ENCODE results near the gene SEMA5B.

SEMA5B gene

DNA sequence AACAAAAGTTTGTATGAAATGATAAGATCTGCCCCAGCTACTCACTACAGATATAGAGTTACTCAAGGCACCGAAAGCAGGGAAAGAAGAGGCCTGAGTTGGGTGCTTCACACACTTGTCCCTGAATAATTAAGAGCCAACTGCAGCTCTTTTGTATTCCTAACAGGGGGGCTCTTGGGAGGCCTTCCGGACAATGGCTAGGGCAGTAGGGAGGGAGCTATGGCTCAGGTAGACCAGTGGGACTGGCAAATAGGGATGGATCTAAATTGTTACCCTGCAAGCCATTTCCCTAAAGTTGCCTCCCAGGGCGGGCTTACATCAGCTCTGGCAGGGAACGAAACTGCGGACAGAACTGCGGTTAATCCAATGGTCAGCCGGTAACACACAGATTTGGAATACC, 6.2 kb downstream of the SEMA5B start:
- DNase-seq = no peak

GRCh38 chr3:123020709-123021108, 6.9 kb downstream of the SEMA5B start:
- no peak for DNase-seq

GRCh38 chr3:123019591-123019990, 8.0 kb downstream of the SEMA5B start:
- no peak for DNase-seq

DNA sequence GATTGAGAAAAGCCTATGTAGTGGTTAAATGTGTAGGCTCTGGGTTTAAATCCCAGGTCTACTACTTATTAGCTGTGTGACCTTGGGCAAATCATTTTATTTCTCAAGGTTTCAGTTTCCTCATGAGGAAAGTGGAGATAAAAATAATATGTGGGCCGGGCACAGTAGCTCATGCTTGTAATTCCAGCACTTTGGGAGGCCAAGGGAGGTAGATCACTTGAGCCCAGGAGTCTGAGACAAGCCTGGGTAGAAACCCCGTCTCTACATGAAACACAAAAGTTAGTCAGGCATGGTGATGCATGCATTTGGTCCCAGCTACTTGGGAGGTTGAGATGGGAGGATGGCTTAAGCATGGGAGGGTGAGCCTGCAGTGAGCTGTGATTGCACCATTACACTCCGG, 8.4 kb downstream of the SEMA5B start:
- no peak for DNase-seq

GRCh38 chr3:123018683-123019082, 8.9 kb downstream of the SEMA5B start:
- no peak for DNase-seq

GRCh38 chr3:123015596-123015995, 12.0 kb downstream of the SEMA5B start:
- no peak for DNase-seq

DNA sequence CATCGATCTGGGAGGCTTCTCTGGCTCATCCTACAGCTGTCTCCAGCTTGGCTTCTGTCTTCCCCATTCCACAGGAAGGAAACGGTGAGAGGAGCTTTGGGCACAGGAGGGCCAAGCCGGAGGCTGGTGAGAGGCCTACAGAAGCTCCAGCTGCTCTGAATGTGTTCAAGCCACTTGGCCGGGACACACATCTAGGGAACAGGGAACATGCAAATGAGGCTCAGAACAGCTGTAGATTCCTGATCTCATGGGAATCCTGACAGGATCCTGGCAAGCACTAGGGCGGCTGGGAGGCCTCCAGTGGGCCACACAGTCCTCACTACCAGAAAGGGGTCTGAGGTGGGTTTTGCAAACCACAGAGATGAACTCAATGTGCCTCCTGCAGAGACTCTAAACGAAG, 13.7 kb downstream of the SEMA5B start:
- DNase-seq = no peak

DNA sequence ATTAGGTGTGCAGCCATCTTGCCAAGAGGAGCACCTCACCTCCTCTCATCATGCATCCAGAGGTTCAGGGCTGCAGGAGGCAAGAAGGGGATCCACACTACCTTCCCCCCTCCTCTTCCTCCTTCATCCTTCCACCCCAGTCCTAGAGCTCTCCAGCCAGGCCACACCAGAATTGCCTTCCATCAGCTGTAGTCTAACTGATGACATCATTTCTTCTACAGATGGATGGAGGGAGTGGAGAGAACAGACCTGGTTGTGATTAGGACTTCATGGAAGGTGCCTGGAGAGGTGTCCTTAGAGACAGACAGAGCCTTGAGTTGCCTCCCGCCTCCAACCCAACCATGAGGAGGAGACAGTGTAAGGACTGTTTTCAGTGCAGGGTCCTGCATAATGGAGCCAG, 14.9 kb downstream of the SEMA5B start:
- DNase-seq = no peak

GRCh38 chr3:123011447-123011846, 16.1 kb downstream of the SEMA5B start:
- DNase-seq = no peak

- DNase-seq = no peak
Observed at GRCh38 chr3:123008840-123009239, 18.7 kb downstream of the SEMA5B start.

DNA sequence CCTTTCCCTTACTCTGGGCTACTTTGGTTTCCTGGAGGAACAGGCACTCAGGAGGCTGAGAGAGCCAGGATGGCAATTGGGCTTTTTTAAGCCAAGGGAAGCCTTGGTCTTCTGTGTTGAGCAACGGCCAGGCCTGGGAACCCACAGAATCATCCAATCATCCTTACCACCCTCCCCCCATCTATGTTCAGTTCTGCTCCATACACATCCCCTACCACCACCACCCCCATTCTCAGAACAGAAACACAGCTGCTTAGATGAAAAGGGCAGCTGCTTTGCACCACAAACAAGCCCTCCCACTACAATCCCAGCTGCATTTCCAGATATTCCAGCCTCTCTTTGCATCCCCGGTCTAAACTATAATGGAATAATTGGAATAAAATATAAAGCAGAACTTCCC, 21.0 kb downstream of the SEMA5B start:
- no peak for DNase-seq

DNA sequence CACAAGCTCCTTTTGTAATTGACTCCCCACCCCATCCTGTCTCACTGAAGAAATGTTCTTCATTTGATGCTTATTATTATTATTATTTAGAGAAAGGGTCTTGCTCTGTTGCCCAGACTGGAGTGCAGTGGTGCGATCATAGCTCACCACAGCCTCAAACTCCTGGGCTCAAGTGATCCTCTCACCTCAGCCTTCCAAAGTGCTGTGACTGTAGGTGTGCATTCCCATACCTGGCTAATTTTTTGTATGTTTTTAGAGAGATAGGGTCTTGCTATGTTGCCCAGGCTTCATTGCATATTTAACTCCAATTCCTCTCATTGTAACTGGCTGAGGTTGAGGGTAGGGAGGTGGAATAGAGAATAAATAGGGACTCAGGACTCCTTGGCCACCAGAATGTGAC, 22.3 kb downstream of the SEMA5B start:
- no peak for DNase-seq

- no peak for DNase-seq
Observed at GRCh38 chr3:123004201-123004918, 23.2 kb downstream of the SEMA5B start.

- no peak for DNase-seq
Observed at GRCh38 chr3:123002749-123003497, 24.6 kb downstream of the SEMA5B start.

GRCh38 chr3:123002100-123002748, 25.3 kb downstream of the SEMA5B start:
- DNase-seq = no peak

DNA sequence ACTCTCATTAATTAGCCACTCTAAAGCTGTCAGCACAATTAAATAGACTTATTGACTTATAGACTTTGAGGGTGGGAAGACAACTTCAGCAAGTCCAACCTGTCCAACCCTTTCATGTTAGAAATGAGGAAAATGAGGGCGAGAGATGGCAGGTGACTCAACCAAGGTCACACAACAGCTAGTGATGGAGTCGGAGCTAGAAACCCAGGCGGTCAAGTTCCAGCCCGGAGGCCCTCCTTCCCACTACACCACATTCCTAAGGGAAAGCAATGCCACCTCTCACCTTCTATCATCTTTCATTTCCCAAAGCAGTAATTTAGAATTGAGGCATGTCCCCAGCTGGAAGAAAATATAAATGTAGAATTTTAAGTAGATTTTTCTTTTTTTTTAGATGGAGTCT, 28.7 kb downstream of the SEMA5B start:
- no peak for DNase-seq

DNA sequence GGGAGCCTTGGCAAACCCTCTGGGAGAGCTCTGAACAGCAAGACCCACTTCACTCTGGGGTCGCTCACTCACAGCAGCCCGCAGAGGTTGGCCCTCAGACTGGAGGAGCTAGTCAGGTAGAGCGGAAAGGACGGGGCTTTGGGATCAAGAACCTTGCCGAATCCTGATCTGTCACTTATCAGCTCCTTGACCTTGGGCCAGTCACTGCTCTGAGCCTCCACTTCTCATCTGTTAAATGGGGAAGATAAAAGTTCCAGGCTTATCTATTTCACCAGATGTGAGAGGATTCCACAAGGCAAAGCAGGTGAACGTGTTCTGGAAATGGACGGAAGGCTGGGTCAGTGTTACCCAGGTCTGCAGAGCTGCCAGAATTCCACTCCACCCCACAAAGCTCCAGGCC, 29.4 kb downstream of the SEMA5B start:
- no peak for DNase-seq

GRCh38 chr3:122996038-122996580, 31.5 kb downstream of the SEMA5B start:
- no peak for DNase-seq

- no peak for DNase-seq
Observed at GRCh38 chr3:122994954-122995353, 32.6 kb downstream of the SEMA5B start.

DNA sequence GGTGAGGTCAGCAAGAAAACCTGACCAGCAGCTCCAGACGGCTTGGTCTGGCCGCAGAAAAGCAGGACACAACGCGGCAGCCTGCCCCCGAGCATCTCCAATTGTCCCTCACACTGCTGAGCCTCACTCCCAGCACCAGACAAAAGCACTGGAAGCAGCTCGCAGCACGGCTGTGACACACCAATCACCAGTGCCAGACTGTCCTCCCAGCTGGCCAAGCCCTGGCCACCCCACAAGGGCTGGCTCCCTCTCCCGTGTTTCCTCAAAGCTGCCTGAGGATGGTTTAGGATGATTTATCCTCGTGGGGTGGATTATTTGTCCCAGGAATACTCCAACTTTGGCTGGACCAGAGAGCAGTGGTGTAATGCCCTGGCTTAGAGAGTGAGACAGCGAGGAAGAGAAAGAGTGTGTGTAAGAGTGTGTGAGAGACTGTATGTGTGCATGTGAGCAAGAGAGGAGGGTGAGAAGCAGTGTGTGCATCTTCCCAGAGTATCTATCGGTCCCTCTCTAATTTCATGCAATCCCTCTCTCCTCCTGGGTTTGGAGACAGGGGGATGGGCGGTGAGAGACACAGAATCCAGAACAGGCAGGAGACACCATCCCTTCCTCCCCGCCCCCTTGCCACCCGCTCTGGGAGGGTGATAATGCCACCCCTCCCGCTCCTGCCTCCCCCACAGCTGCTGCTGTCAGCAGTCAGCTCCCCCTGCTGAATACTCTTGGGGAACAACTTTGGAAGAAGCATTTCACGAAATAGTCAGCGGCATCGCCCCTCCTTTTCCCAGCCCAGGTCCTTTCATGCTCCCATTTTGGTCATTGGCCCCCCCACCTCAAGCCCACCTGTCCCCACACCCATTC, 34.2 kb downstream of the SEMA5B start:
- DNase-seq = no peak

GRCh38 chr3:122992676-122993075, 34.9 kb downstream of the SEMA5B start:
- DNase-seq = no peak

DNA sequence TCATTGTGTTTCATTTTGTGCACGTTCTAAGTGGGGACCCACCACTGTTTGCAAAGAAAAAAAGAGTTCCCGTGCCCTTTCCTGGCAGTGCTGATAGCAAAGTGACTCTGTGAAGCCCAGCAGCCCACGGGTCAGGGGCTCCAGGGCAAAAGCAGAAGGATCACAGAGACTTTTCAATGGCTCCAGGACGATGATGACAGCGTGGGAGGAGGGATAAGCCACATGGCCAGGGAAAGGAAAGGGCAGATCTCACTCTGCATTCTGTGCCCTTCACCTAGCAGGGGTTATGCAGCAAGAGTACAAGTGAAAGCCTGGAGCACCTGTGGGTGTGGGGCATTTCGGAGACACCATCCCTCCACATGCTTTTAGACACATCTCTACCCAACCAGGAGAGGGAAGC, 35.4 kb downstream of the SEMA5B start:
- DNase-seq = no peak
